HEK293 (cell line): ENCODE measurements around the gene PDCD7.

Experiments
- CTCF ChIA-PET: fragments of 350-600 bp; formaldehyde crosslinking; extraction: SDS; loops from one replicate; lab custom pipeline; 2021; ENCODE audit warnings: antibody characterized with exemption; lab: Yijun Ruan, JAX
- POLR2A ChIA-PET: fragments of 300-600 bp; formaldehyde crosslinking; extraction: SDS; loops from one replicate; lab custom pipeline; 2020; ENCODE audit warnings: antibody characterized with exemption, inconsistent platforms; lab: Yijun Ruan, JAX
- H3K27ac ChIP-seq: fragments of 200-500 bp; sonication (Bioruptor generic); 2 replicates; pipeline ENCODE4 v1.5.1; 2014; ENCODE audit warnings: low read depth, low read length, control low read depth, inconsistent platforms; ENCODE audit errors: extremely low read depth
- H3K36me3 ChIP-seq, 2 experiments: fragments of 200-500 bp in 1 of 2; sonication (Bioruptor generic) in 1 of 2; 1 replicate in 1 of 2; 2 replicates in 1 of 2; pipeline ENCODE4 v1.5.1; 2014 to 2017; ENCODE audit warnings: inconsistent platforms in 2 of 2, low read length in 2 of 2; ENCODE audit not compliant: control insufficient read depth in 2 of 2, insufficient read depth in 1 of 2
- H3K4me1 ChIP-seq: fragments of 200-500 bp; sonication (Bioruptor generic); 2 replicates; pipeline ENCODE4 v1.5.1; 2014; ENCODE audit warnings: mild to moderate bottlenecking, low read length, inconsistent platforms; ENCODE audit not compliant: control insufficient read depth, insufficient read depth
- H3K4me3 ChIP-seq: 2 replicates; pipeline ENCODE4 v1.5.1; 2011; ENCODE audit warnings: low read depth, mild to moderate bottlenecking, control low read depth, low read length, moderate library complexity
- H3K9me3 ChIP-seq: fragments of 200-500 bp; sonication (Bioruptor generic); 2 replicates; pipeline ENCODE4 v1.5.1; 2014; ENCODE audit warnings: low read depth, low read length, inconsistent platforms; ENCODE audit not compliant: control insufficient read depth, insufficient read depth
- GLI2 ChIP-seq: fragments of 450-650 bp; formaldehyde crosslinking; IDR thresholded peaks from 2 replicates; pipeline ENCODE4; 2017; ENCODE audit warnings: missing biosample characterization, missing genetic modification characterization, low read depth, borderline replicate concordance
- KLF16 ChIP-seq: fragments of 450-650 bp; formaldehyde crosslinking; IDR thresholded peaks from 2 replicates; pipeline ENCODE4 v1.5.1; 2017; ENCODE audit warnings: missing biosample characterization, missing genetic modification characterization
- MZF1 ChIP-seq: fragments of 450-650 bp; formaldehyde crosslinking; IDR thresholded peaks from 2 replicates; pipeline ENCODE4 v1.5.1; 2017; ENCODE audit warnings: missing biosample characterization, missing genetic modification characterization, borderline replicate concordance
- OSR2 ChIP-seq: fragments of 450-650 bp; formaldehyde crosslinking; IDR thresholded peaks from 2 replicates; pipeline ENCODE4 v1.5.1; 2016; ENCODE audit warnings: missing biosample characterization, missing genetic modification characterization
- RBAK ChIP-seq: fragments of 450-650 bp; formaldehyde crosslinking; IDR thresholded peaks from 2 replicates; pipeline ENCODE4 v1.5.1; 2016; ENCODE audit warnings: missing biosample characterization, missing genetic modification characterization
- SCRT1 ChIP-seq: fragments of 450-650 bp; formaldehyde crosslinking; IDR thresholded peaks from 2 replicates; pipeline ENCODE4 v1.5.1; 2016; ENCODE audit warnings: missing biosample characterization, missing genetic modification characterization, borderline replicate concordance
- TCF7L2 ChIP-seq: IDR thresholded peaks from 2 replicates; pipeline ENCODE4 v1.6.1; 2011; ENCODE audit warnings: low read depth, mild to moderate bottlenecking, inconsistent platforms, low read length, moderate library complexity, borderline replicate concordance
- ZIC2 ChIP-seq: fragments of 450-650 bp; formaldehyde crosslinking; IDR thresholded peaks from 2 replicates; pipeline ENCODE4 v1.5.1; 2016; ENCODE audit warnings: missing biosample characterization, missing genetic modification characterization
- ZNF10 ChIP-seq: fragments of 450-650 bp; formaldehyde crosslinking; IDR thresholded peaks from 2 replicates; pipeline ENCODE4 v1.5.1; 2017; ENCODE audit warnings: missing biosample characterization, missing genetic modification characterization
- ZNF19 ChIP-seq: fragments of 450-650 bp; formaldehyde crosslinking; IDR thresholded peaks from 2 replicates; pipeline ENCODE4; 2016; ENCODE audit warnings: missing biosample characterization, missing genetic modification characterization, low read depth
- ZNF280D ChIP-seq: fragments of 450-650 bp; formaldehyde crosslinking; IDR thresholded peaks from 2 replicates; pipeline ENCODE4 v1.5.1; 2016; ENCODE audit warnings: missing biosample characterization, missing genetic modification characterization
- ZNF324 ChIP-seq: fragments of 450-650 bp; formaldehyde crosslinking; IDR thresholded peaks from 2 replicates; pipeline ENCODE4 v1.5.1; 2016; ENCODE audit warnings: missing biosample characterization, missing genetic modification characterization
- ZNF362 ChIP-seq: fragments of 450-650 bp; formaldehyde crosslinking; IDR thresholded peaks from 2 replicates; pipeline ENCODE4 v1.5.1; 2016; ENCODE audit warnings: missing biosample characterization, missing genetic modification characterization
- ZNF37A ChIP-seq: fragments of 450-650 bp; IDR thresholded peaks from 2 replicates; pipeline ENCODE4 v1.5.1; 2018; ENCODE audit warnings: missing biosample characterization, missing genetic modification characterization
- ZNF548 ChIP-seq: fragments of 450-650 bp; formaldehyde crosslinking; IDR thresholded peaks from 2 replicates; pipeline ENCODE4 v1.5.1; 2016; ENCODE audit warnings: missing biosample characterization, missing genetic modification characterization
- ZNF561 ChIP-seq: fragments of 450-650 bp; IDR thresholded peaks from 2 replicates; pipeline ENCODE4 v1.5.1; 2018; ENCODE audit warnings: missing biosample characterization, missing genetic modification characterization, borderline replicate concordance
- ZNF580 ChIP-seq: fragments of 450-650 bp; formaldehyde crosslinking; IDR thresholded peaks from 2 replicates; pipeline ENCODE4 v1.5.1; 2016; ENCODE audit warnings: missing biosample characterization, missing genetic modification characterization
- ZNF658 ChIP-seq: fragments of 450-650 bp; formaldehyde crosslinking; IDR thresholded peaks from 2 replicates; pipeline ENCODE4; 2016; ENCODE audit warnings: missing biosample characterization, missing genetic modification characterization
- ZNF791 ChIP-seq: fragments of 450-650 bp; formaldehyde crosslinking; IDR thresholded peaks from 2 replicates; pipeline ENCODE4 v1.5.1; 2016; ENCODE audit warnings: missing biosample characterization, missing genetic modification characterization

PDCD7 gene

GRCh38 chr15:65171428-65171827 lies 37.8 kb upstream of the PDCD7 start (continued):
- TF ChIP-seq RBAK (tag by site-specific recombination) (no peak), KLF16 (no peak), ZNF791 (tag by site-specific recombination) (no peak), ZNF548 (tag by site-specific recombination) (no peak), OSR2 (tag by site-specific recombination) (no peak)
- TF ChIP-seq, all 188 proteins: peak for 0

- H3K27ac ChIP-seq = no peak overlapping the region
- H3K4me3 ChIP-seq = no peak overlapping the region
- no peaks in the 10 kb centered on the region for H3K4me1 ChIP-seq
- no peak for TF ChIP-seq ZNF37A
- no peak for TF ChIP-seq ZNF561
- no peak for TF ChIP-seq MZF1 (tag by site-specific recombination)
- no peak for TF ChIP-seq ZNF324
- TF ChIP-seq ZNF362 (tag by site-specific recombination) = no peak
- no peak for TF ChIP-seq ZNF580 (tag by site-specific recombination)
- TF ChIP-seq ZNF280D (tag by site-specific recombination) = no peak
- no peak for TF ChIP-seq ZNF10 (tag by site-specific recombination)
- TF ChIP-seq ZIC2 (tag by site-specific recombination) = no peak
- TF ChIP-seq GLI2 = no peak
- TF ChIP-seq ZNF19 = no peak
- H3K9me3 ChIP-seq = no peaks in the 10 kb centered on the region
- ChIA-PET CTCF (interaction anchor here (0.7 kb wide), 1 partner anchor 205 kb away, joined by 3 read pairs; no protein-coding TSS in a partner anchor), POLR2A (no interaction called here)
- peaks cover 17 to 36% of the 10 kb centered on the region in 2 experiments for H3K36me3 ChIP-seq
These were observed 32.3 kb upstream of the PDCD7 start for GRCh38 chr15:65165875-65166274.

- CTCF ChIA-PET = interaction anchor here (0.9 to 1.1 kb wide), 2 partner anchors 130 to 133 kb away, joined by 3 read pairs; no protein-coding TSS in a partner anchor
- POLR2A ChIA-PET = interaction anchor here (0.5 to 0.6 kb wide), 2 partner anchors 21 to 1010 kb away, joined by 3 to 4 read pairs; partner anchors contain the start of gene CLPX
- Histone ChIP-seq H3K4me3 (no peak overlapping the region), H3K9me3 (no peaks in the 10 kb centered on the region), H3K36me3 (peaks cover 16 to 35% of the 10 kb centered on the region in 2 experiments), H3K27ac (no peak overlapping the region), H3K4me1 (no peaks in the 10 kb centered on the region)
- TF ChIP-seq SCRT1 = no peak
- no peak for TF ChIP-seq ZNF658
- TF ChIP-seq TCF7L2 = no peak
These were observed 30.5 kb upstream of the PDCD7 start for GRCh38 chr15:65164139-65164538.
